ENCODE measurements around the gene DPYSL5. TPM values are rescaled to one million over a fixed set of nuclear protein-coding genes. Genes with fewer than 3 reads are reported as not detected.

DPYSL5 gene
- total and polyA plus RNA-seq, 2 of the 8 experiments (the other 6 are each of a cell fraction or from before 2014, with no cell fraction given), result 11.9 to 16.4 TPM

GRCh38 chr2:26970244-26970927 is 122.5 kb downstream of the DPYSL5 start, which contains the start of gene MAPRE3:
MAPRE3 (plus strand) TSS chr2:26970637; CDS start chr2:27022219, 51,582 bp downstream.
- Histone ChIP-seq H2BK5ac (ENCODE audit: low read depth, low read length) (no peak within 1 kb of the TSS; the same call in 1 of the 2 replicates), H4K91ac (replicated peaks; ENCODE audit: insufficient read length, low read length) (no peak within 1 kb of the TSS)
- WGBS, 2 experiments (ENCODE audit: extremely low coverage in 1 of 2, insufficient coverage in 1 of 2, insufficient read length in 1 of 2, insufficient replicate concordance in 2 of 2, low coverage in 1 of 2, low lambda C conversion rate in 2 of 2, missing lambda C conversion rate in 1 of 2), result 1% methylated on average over 34 of the region's 69 CpGs; no CpG with 5 or more reads in 1 of the 2 experiments
- TF ChIP-seq ASH2L (IDR thresholded peaks at IDR 0.05; ENCODE audit: low read length) (peak; percentile 82), NANOG (IDR thresholded peaks at IDR 0.05; ENCODE audit: insufficient read depth, low read depth, low read length, poor library complexity, severe bottlenecking) (no peak), SIN3A (conservative IDR thresholded peaks at IDR 0.05 in 1 of 2, IDR thresholded peaks at IDR 0.05 in 1 of 2; ENCODE audit: low read depth in 1 of 2, low read length in 2 of 2) (peak; percentile 72 to 92; a peak in 3 of 4 replicates), KDM4A (IDR thresholded peaks at IDR 0.05; ENCODE audit: low read depth, low read length, severe bottlenecking) (peak; percentile 81), SAP30 (IDR thresholded peaks at IDR 0.05; ENCODE audit: insufficient read depth, insufficient replicate concordance, low read length) (peak; percentile 92), NRF1 (IDR thresholded peaks at IDR 0.05; ENCODE audit: low read depth, low read length) (peak; percentile 68), RBBP5 (IDR thresholded peaks at IDR 0.05; ENCODE audit: borderline replicate concordance, low read depth, low read length) (0 out of 2 replicates have a peak, but pooled peaks have one; percentile 34), SP1 (IDR thresholded peaks at IDR 0.05; ENCODE audit: low read depth, low read length) (no peak), PHF8 (conservative IDR thresholded peaks at IDR 0.05; ENCODE audit: low read depth, low read length) (peak; percentile 55), HDAC2 (IDR thresholded peaks at IDR 0.05; ENCODE audit: borderline replicate concordance in 1 of 2, low read depth in 2 of 2, low read length in 2 of 2) (peak in 1 of 2 experiments; percentile 48; a peak in 1 of 4 replicates)

More at GRCh38 chr2:26970244-26970927, 122.5 kb downstream of the DPYSL5 start, which contains the start of gene MAPRE3:
- Histone ChIP-seq H4K20me1 (replicated peaks in 1 of 2; ENCODE audit: control insufficient read depth in 1 of 2, insufficient read depth in 2 of 2, low read length in 2 of 2) (no peaks in the 10 kb centered on the region), H3K4me2 (ENCODE audit: insufficient read depth in 1 of 2, low read depth in 2 of 2, low read length in 2 of 2) (peak within 1 kb of the TSS; percentile 81 to 89), H3K56ac (replicated peaks; ENCODE audit: insufficient read length, low read depth, low read length) (no peak within 1 kb of the TSS), H3K36me3 (ENCODE audit: control insufficient read depth in 2 of 4, insufficient read depth in 4 of 4, low read length in 3 of 4) (no peaks in the 10 kb centered on the region), H3K27ac (ENCODE audit: low read depth, low read length) (no peak within 1 kb of the TSS), H3K14ac (ENCODE audit: insufficient read length) (no peak within 1 kb of the TSS), H2BK12ac (ENCODE audit: low read depth, low read length) (peak within 1 kb of the TSS; percentile 10; the same call in 1 of the 2 replicates), H2AFZ (ENCODE audit: low read length) (peak within 1 kb of the TSS; percentile 92), H3K9ac (replicated peaks in 1 of 4; ENCODE audit: extremely low read depth in 1 of 4, low read depth in 3 of 4, low read length in 3 of 4) (peak within 1 kb of the TSS in 2 of 4 experiments; percentile 5 to 46; a peak in 3 of 7 replicates), H2BK15ac (ENCODE audit: low read length) (0 out of 2 replicates have a peak within 1 kb of the TSS, but pooled peaks have one; percentile 16), H3K79me2 (ENCODE audit: control insufficient read depth in 1 of 2, insufficient read depth in 2 of 2, low read length in 2 of 2) (no peaks in the 10 kb centered on the region), H4K8ac (ENCODE audit: extremely low read depth, insufficient read depth, low read length) (no peak within 1 kb of the TSS; the same call in 1 of the 2 replicates), H4K5ac (ENCODE audit: insufficient read length, low read depth, low read length) (no peak within 1 kb of the TSS), H3K79me1 (ENCODE audit: low read depth, low read length) (no peaks in the 10 kb centered on the region), H3K4me3 (ENCODE audit: extremely low read depth in 1 of 4, insufficient read depth in 2 of 4, low read depth in 3 of 4, low read length in 4 of 4) (peak within 1 kb of the TSS; percentile 63 to 95 (median 90)), H3K23ac (ENCODE audit: insufficient read length) (no peak within 1 kb of the TSS), H3K9me3 (ENCODE audit: insufficient read depth in 2 of 2, low read depth in 1 of 2, low read length in 1 of 2) (no peaks in the 10 kb centered on the region), H3K23me2 (ENCODE audit: low read depth, low read length) (peaks cover 7% of the 10 kb centered on the region), H2BK120ac (replicated peaks; ENCODE audit: low read depth, low read length) (no peak within 1 kb of the TSS), H2AK5ac (ENCODE audit: low read depth, low read length) (no peak within 1 kb of the TSS), H3K4me1 (replicated peaks in 1 of 4; ENCODE audit: control insufficient read depth in 3 of 4, insufficient read depth in 4 of 4, low read length in 3 of 4) (peaks cover 0 to 6% (median 4%) of the 10 kb centered on the region in 4 experiments; a peak in 5 of 7 replicates), H3K18ac (ENCODE audit: extremely low read depth, low read length) (no peak within 1 kb of the TSS), H2BK20ac (ENCODE audit: low read length) (no peak within 1 kb of the TSS), H3K4ac (replicated peaks; ENCODE audit: insufficient read length, low read depth, low read length) (no peak within 1 kb of the TSS), H3K27me3 (replicated peaks in 1 of 4; ENCODE audit: control insufficient read depth in 3 of 4, extremely low read depth in 1 of 4, insufficient read depth in 3 of 4, low read length in 3 of 4) (peaks cover 0 to 16% (median 3%) of the 10 kb centered on the region in 4 experiments; a peak in 4 of 7 replicates)
- DNase-seq (ENCODE audit: low read depth in 1 of 2, low spot score in 2 of 2) (peak; percentile 90 to 97), FAIRE-seq (peak; percentile 24)
- ChIA-PET CTCF (ENCODE audit: partially characterized antibody) (interaction anchor here (0.6 to 21.6 kb wide), 9 partner anchors 9 to 124 kb away, joined by 3 to 416 read pairs (median 5); no protein-coding TSS in a partner anchor), POLR2A (ENCODE audit: partially characterized antibody) (interaction anchor here (0.6 to 3.1 kb wide), 18 partner anchors 9 to 333 kb away, joined by 3 to 12 read pairs (median 5); no protein-coding TSS in a partner anchor)
